Activated CD4-positive, alpha-beta memory T cell treated with anti-CD3 and anti-CD28 coated beads for 36 hours (primary cell): ENCODE measurements around the gene LAMC2. TPM values are rescaled to one million over a fixed set of nuclear protein-coding genes. Genes with fewer than 3 reads are reported as not detected.

Experiments
- CTCF ChIA-PET: fragments of 350-600 bp; sonication (Branson Sonifier 250); formaldehyde crosslinking; loops from one replicate; lab custom pipeline; 2021; ENCODE audit warnings: antibody characterized with exemption, inconsistent platforms; lab: Charles Lee
- POLR2A ChIA-PET: fragments of 350-600 bp; sonication (Branson Sonifier 250); formaldehyde crosslinking; loops from one replicate; lab custom pipeline; 2021; ENCODE audit warnings: antibody characterized with exemption; lab: Charles Lee
- DNase-seq: peaks from one replicate; pipeline ENCODE4 v3.0.0-alpha.2; 2020
- H3K27ac Mint-ChIP-seq: one replicate; pipeline ENCODE4 v1.8.0; 2021; ENCODE audit warnings: mixed read lengths
- H3K27me3 Mint-ChIP-seq: one replicate; pipeline ENCODE4 v1.8.0; 2021; ENCODE audit warnings: mixed read lengths
- H3K36me3 Mint-ChIP-seq: one replicate; pipeline ENCODE4 v1.8.0; 2021; ENCODE audit warnings: mixed read lengths
- H3K4me1 Mint-ChIP-seq: one replicate; pipeline ENCODE4 v1.8.0; 2021; ENCODE audit warnings: low read depth, mixed read lengths
- H3K4me3 Mint-ChIP-seq: one replicate; pipeline ENCODE4 v1.8.0; 2021; ENCODE audit warnings: mild to moderate bottlenecking, mixed read lengths
- H3K9me3 Mint-ChIP-seq: one replicate; pipeline ENCODE4 v1.8.0; 2021; ENCODE audit warnings: mixed read lengths
- intact Hi-C: fragments of 100-400 bp; cut with micrococcal nuclease; formaldehyde crosslinking; loops from one replicate; pipeline ENCODE4 v1.15.1; 2023
- total RNA-seq, 2 experiments: library from RNA; stranded (reverse); gene quantifications; one replicate each; pipeline ENCODE4 v1.2.3, GENCODE V29; 2021

LAMC2 gene
- total RNA-seq, 2 experiments from 2014 or later = not detected

DNA sequence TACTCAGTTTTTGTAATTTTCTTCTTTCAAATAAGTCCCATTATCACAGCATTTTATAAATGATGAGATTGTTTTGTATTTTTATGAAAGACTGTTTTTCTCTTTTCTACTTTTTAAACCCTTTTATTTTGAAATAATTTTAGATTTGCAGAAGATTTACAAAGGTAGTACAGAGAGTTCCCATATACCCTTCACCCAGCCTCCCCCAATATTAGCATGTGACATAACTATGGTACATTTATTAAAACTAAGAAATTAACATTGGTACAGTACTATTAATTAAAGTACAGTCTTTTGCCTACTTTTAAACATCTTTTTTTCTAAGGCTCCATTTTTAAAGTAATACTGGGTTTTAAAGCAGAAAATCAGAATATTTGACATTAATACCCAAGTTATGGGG lies 35.6 kb upstream of the LAMC2 start:
- CTCF ChIA-PET = no interaction called here
- intact Hi-C loops = no loop called here
- no peak overlapping the region for H3K4me3 Mint-ChIP-seq
- no peak overlapping the region for H3K27ac Mint-ChIP-seq
- H3K27me3 Mint-ChIP-seq = peaks cover 5% of the 10 kb centered on the region
- no peaks in the 10 kb centered on the region for H3K36me3 Mint-ChIP-seq
- H3K9me3 Mint-ChIP-seq = no peaks in the 10 kb centered on the region
- H3K4me1 Mint-ChIP-seq = no peaks in the 10 kb centered on the region
- DNase-seq = no peak
- POLR2A ChIA-PET = no interaction called here

DNA sequence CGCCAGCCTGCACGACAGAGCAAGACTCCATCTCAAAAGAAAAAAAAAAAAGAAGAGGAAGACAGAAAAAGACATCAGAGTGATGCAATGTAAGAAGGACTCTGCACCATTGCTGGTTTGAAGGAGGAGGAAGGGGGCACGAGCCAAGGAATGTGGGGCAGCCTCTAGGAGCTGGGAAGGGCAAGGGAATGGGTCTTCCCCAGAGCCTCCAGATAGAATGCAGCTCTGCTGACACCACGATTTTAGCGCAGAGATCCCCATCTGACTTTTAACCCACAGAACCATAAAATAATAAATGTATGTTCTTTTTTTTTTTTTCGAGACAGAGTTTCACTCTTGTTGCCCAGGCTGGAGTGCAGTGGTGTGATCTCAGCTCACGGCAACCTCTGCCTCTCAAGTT lies 33.9 kb upstream of the LAMC2 start:
- Mint-ChIP-seq H3K36me3 (no peaks in the 10 kb centered on the region), H3K27me3 (peaks cover 5% of the 10 kb centered on the region), H3K4me3 (no peak overlapping the region), H3K4me1 (no peaks in the 10 kb centered on the region), H3K9me3 (no peaks in the 10 kb centered on the region), H3K27ac (no peak overlapping the region)
- intact Hi-C loops = no loop called here
- CTCF ChIA-PET = no interaction called here
- no peak for DNase-seq
- POLR2A ChIA-PET = no interaction called here

DNA sequence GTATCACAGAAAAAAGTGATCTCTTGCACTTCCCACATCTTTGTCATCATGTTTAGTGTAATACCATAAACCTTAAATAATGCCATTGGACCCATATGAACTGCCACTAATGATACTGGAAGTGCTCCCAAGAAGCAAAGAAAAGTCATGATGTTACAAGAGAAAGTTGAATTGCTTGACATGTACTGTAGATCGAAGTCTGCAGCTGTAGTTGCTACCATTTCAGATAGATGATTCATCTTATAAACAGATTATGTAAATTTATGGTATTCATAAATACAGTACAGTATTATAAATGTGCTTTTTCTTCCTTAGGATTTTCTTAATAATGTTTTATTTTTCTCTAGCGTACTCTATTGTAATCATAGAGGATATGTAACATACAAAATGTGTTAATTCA lies 30.1 kb upstream of the LAMC2 start:
- H3K4me1 Mint-ChIP-seq = no peaks in the 10 kb centered on the region
- peaks cover 5% of the 10 kb centered on the region for H3K27me3 Mint-ChIP-seq
- no peaks in the 10 kb centered on the region for H3K9me3 Mint-ChIP-seq
- H3K27ac Mint-ChIP-seq = no peak overlapping the region
- DNase-seq = no peak
- ChIA-PET CTCF (no interaction called here), POLR2A (no interaction called here)
- intact Hi-C loops = no loop called here
- H3K4me3 Mint-ChIP-seq = no peak overlapping the region
- H3K36me3 Mint-ChIP-seq = no peaks in the 10 kb centered on the region

DNA sequence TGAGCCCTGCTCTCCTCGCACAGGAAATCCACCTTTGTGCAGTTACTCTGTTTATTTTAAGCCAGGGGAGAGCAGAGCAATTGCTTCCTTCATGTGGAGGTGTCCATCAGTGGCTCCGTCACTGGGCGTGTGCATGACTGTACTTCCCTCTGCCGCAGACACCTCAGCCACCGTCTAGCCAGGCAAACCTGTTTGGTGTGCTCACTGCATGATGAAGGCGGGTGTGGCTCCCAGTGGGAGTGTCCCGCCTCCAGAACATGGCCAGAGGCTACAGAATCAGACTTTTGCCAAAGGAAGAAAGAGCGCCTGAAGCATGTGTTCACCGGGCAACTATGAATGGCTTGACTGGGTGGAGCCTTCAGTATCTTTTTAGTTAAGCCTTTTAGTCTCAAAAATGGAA lies 26.1 kb upstream of the LAMC2 start:
- H3K36me3 Mint-ChIP-seq = no peaks in the 10 kb centered on the region
- no peak overlapping the region for H3K4me3 Mint-ChIP-seq
- no peaks in the 10 kb centered on the region for H3K4me1 Mint-ChIP-seq
- ChIA-PET CTCF (no interaction called here), POLR2A (no interaction called here)
- no peaks in the 10 kb centered on the region for H3K27me3 Mint-ChIP-seq
- no peak for DNase-seq
- intact Hi-C loops = no loop called here
- H3K9me3 Mint-ChIP-seq = no peaks in the 10 kb centered on the region
- H3K27ac Mint-ChIP-seq = no peak overlapping the region

DNA sequence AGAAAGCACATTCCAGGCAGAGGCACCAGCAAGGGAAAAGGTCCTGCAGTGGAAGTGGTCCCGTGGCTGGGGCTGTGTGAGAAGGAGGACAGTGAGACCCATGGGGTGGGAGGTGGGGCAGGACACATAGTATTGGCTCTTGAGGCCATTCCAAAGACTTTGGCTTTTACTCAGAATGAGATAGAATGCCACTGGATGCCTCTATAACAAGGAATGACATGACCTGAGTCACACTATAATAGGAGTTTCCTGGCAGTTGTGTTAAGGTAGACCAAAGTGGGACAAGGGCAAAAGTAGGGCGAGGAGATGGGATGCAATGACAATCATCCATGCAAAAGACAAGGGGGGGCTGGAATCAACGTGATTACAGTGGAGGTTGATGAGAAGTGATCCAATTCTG lies 24.7 kb upstream of the LAMC2 start:
- no peak overlapping the region for H3K27ac Mint-ChIP-seq
- no peaks in the 10 kb centered on the region for H3K36me3 Mint-ChIP-seq
- H3K4me3 Mint-ChIP-seq = no peak overlapping the region
- ChIA-PET POLR2A (no interaction called here), CTCF (no interaction called here)
- H3K27me3 Mint-ChIP-seq = peaks cover 1% of the 10 kb centered on the region
- H3K4me1 Mint-ChIP-seq = no peaks in the 10 kb centered on the region
- DNase-seq = no peak
- intact Hi-C loops = no loop called here
- no peaks in the 10 kb centered on the region for H3K9me3 Mint-ChIP-seq

DNA sequence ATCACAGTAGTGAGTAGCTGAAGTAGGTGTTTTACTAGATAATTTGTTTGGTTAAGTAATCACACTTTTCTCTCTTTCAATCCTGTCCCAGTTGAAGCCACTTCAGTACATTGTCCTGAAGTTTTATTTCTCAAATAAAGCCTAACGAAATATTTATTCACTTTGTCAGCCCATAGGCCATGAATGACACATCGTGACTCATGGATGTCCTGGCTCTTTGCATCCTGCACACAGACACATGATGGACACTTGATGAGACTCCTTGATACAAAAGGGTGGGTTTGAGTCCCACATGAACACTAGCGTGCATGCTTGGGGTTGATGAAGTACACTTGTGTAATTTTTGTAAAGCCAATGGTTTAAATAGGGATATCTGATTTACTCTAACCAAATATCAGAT lies 22.7 kb upstream of the LAMC2 start:
- no peaks in the 10 kb centered on the region for H3K4me1 Mint-ChIP-seq
- no peak for DNase-seq
- CTCF ChIA-PET = no interaction called here
- peaks cover 1% of the 10 kb centered on the region for H3K27me3 Mint-ChIP-seq
- no peak overlapping the region for H3K27ac Mint-ChIP-seq
- POLR2A ChIA-PET = no interaction called here
- H3K36me3 Mint-ChIP-seq = no peaks in the 10 kb centered on the region
- intact Hi-C loops = no loop called here
- no peak overlapping the region for H3K4me3 Mint-ChIP-seq
- no peaks in the 10 kb centered on the region for H3K9me3 Mint-ChIP-seq

DNA sequence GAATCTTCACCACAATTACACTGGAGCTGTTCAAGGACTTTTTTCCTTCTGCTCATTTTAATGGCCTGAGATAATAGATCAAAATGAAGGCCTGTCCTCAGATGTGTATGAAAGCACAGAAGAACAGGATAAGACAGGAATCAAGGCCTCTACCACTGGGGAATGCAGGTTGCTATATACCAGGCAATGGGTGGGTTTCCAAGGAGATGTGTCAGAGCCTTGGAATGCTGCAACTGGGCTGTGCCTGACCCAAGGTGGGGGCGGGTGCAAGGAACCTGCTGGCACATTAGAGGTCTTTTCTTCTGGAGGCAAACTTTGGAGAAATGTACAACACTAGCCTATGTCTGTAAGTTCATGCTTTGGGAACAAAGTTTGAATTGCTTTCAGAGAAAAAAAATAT lies 21.7 kb upstream of the LAMC2 start:
- Mint-ChIP-seq H3K4me3 (no peak overlapping the region), H3K4me1 (no peaks in the 10 kb centered on the region), H3K36me3 (no peaks in the 10 kb centered on the region), H3K9me3 (no peaks in the 10 kb centered on the region), H3K27me3 (peaks cover 1% of the 10 kb centered on the region), H3K27ac (no peak overlapping the region)
- intact Hi-C loops = no loop called here
- CTCF ChIA-PET = no interaction called here
- POLR2A ChIA-PET = no interaction called here
- DNase-seq = no peak

DNA sequence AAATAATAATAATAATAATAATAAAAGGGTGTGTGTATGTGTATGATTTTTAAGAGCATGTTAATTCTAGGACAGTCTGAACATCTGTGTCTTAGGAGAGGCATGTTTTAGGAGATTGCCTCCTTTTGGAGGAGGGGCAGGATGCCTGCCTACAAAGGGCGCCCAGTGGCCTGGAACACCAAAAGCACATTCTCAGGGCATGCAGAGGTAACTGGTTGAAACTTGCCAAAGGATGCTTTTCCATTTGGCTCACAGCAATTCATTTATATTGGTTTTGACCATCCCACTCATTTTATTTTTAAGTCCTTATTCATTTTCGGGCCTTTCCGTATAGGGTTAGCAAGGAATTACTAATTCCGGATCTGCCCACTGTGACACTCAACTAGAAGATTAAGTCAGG lies 21.1 kb upstream of the LAMC2 start:
- POLR2A ChIA-PET = no interaction called here
- no peaks in the 10 kb centered on the region for H3K36me3 Mint-ChIP-seq
- H3K9me3 Mint-ChIP-seq = no peaks in the 10 kb centered on the region
- H3K27ac Mint-ChIP-seq = no peak overlapping the region
- intact Hi-C loops = no loop called here
- H3K27me3 Mint-ChIP-seq = peaks cover 2% of the 10 kb centered on the region
- no peak overlapping the region for H3K4me3 Mint-ChIP-seq
- DNase-seq = no peak
- CTCF ChIA-PET = no interaction called here
- H3K4me1 Mint-ChIP-seq = no peaks in the 10 kb centered on the region

DNA sequence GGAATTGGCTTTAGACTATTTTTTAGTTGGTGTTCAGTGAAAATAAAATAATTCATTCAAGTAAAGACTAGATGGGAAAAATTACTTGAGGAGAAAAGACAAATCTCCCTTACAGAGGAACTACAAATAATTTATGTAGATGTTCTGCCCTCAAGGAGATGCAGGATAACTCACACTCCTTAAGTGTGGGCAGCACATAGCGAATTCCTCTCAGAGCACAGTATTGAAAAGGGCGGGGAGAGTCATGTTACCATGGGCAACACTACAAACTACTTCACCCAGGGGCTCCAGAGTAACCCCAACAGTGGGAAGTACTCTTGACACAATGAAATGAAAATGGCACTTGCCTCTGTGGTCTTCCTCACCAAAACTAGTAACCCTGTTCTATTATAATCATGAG lies 20.6 kb upstream of the LAMC2 start:
- DNase-seq = no peak
- H3K4me3 Mint-ChIP-seq = no peak overlapping the region
- no peaks in the 10 kb centered on the region for H3K4me1 Mint-ChIP-seq
- intact Hi-C loops = no loop called here
- H3K27ac Mint-ChIP-seq = no peak overlapping the region
- POLR2A ChIA-PET = no interaction called here
- CTCF ChIA-PET = no interaction called here
- peaks cover 4% of the 10 kb centered on the region for H3K27me3 Mint-ChIP-seq
- no peaks in the 10 kb centered on the region for H3K9me3 Mint-ChIP-seq
- no peaks in the 10 kb centered on the region for H3K36me3 Mint-ChIP-seq

DNA sequence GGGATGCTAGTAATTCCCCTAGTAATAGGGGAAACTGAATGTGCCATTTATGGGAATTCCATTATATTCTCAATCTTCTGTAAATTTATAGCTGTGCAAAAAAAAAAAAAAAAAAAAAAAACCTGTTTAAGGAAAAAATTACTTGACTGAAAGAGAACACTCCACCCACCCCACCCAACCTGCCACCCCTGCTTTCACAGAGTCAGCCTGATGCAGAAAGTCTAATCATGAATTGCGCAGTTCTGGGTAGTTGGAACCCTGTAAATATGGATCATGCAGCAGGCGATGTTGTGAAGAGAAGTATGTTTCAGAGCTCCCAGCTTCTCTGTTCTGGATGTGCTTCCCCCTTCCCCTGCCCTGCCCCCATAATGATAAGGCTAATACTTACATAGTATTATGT lies 19.6 kb upstream of the LAMC2 start:
- Mint-ChIP-seq H3K36me3 (no peaks in the 10 kb centered on the region), H3K27me3 (peaks cover 4% of the 10 kb centered on the region)
- CTCF ChIA-PET = no interaction called here

DNA sequence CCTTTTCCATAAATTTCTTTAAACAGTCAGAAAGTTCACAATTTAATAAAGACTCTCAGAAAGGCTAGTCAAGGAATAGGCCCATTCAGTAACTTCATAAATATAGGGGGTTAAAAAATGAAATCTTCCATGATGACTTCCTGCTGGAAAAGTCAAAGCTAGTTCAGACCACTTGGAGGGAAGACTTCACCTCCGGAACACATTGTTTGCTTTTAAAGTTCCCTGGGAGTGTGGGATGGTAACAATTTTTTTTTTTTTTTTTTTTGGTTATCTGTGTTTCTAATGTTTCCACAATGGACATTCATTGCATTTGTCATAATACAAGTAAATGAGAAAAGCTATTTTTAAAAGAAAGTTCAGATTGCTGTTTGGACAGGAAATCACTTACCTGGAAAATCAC lies 18.4 kb upstream of the LAMC2 start:
- ChIA-PET CTCF (no interaction called here), POLR2A (no interaction called here)
- intact Hi-C loops = no loop called here
- Mint-ChIP-seq H3K9me3 (no peaks in the 10 kb centered on the region), H3K36me3 (no peaks in the 10 kb centered on the region), H3K27ac (no peak overlapping the region), H3K4me3 (no peak overlapping the region), H3K27me3 (peaks cover 10% of the 10 kb centered on the region), H3K4me1 (no peaks in the 10 kb centered on the region)
- no peak for DNase-seq

More for the DNA sequence above, 19.6 kb upstream of the LAMC2 start:
- intact Hi-C loops = no loop called here
- H3K27ac Mint-ChIP-seq = no peak overlapping the region
- POLR2A ChIA-PET = no interaction called here
- no peaks in the 10 kb centered on the region for H3K9me3 Mint-ChIP-seq
- no peak for DNase-seq
- no peaks in the 10 kb centered on the region for H3K4me1 Mint-ChIP-seq
- H3K4me3 Mint-ChIP-seq = no peak overlapping the region

DNA sequence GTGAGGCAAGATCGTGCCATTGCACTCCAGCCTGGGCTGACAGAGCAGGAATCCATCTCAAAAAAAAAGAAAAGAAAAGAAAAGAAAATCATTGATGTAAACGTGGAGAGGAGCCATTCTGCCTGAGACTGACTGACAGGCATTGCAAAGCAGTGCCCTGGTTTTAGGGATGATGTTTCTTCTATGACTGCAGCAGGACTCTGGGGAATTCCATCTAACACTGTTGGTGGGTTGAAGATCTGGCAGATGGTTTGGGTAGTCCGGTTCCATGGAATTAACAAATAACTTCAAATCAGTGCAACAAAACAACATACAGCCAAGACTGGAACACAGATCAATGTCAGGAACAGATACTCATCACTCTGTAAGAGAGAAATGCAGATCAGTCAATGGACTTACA lies 17.8 kb upstream of the LAMC2 start:
- H3K4me1 Mint-ChIP-seq = no peaks in the 10 kb centered on the region
- no peak for DNase-seq
- peaks cover 10% of the 10 kb centered on the region for H3K27me3 Mint-ChIP-seq
- H3K36me3 Mint-ChIP-seq = no peaks in the 10 kb centered on the region
- ChIA-PET POLR2A (no interaction called here), CTCF (no interaction called here)
- no peak overlapping the region for H3K4me3 Mint-ChIP-seq
- H3K9me3 Mint-ChIP-seq = no peaks in the 10 kb centered on the region
- intact Hi-C loops = no loop called here
- no peak overlapping the region for H3K27ac Mint-ChIP-seq

DNA sequence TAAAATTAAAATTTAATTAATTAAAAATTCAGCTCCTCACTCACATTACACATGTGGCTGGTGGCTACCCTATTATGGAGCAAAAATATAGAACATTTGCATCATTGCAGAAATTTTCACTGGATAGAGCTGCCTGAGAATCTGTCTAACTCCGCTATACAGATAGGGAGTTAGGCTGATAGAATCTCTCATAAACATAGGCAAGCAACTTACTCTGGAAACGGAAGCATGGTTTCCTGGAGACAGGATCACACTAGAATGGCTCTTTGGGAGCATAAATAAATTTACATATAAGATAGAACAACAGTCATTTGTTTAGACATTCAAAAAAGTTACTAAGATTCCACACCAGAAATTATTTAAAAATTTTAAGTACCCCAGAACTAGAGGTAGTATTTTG lies 12.2 kb upstream of the LAMC2 start:
- Mint-ChIP-seq H3K36me3 (no peaks in the 10 kb centered on the region), H3K4me3 (no peak overlapping the region), H3K27ac (no peak overlapping the region), H3K27me3 (peaks cover 12% of the 10 kb centered on the region), H3K4me1 (no peaks in the 10 kb centered on the region), H3K9me3 (no peaks in the 10 kb centered on the region)
- ChIA-PET POLR2A (no interaction called here), CTCF (interaction anchor here (0.6 kb wide), 1 partner anchor 56 kb away, joined by 3 read pairs; no protein-coding TSS in a partner anchor)
- intact Hi-C loops = no loop called here
- DNase-seq = no peak

DNA sequence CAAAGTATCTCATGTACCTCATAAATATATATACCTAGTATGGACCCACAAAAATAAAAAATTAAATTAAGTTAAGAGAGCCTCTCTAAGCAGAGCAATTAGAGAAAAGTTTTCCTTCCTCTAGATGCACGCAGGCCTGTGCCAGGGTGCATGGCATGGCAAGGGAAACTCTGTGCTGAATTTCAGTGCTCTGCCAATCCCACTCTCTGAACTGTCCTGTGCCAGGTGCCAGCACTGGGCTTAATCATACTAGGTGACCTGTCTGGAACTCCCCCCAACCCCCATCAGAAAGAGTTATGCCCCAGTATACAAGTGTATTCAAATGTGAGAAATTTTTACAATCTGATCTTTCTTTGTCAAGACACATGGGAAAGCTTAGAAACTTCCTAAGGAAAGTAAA lies 10.4 kb upstream of the LAMC2 start:
- ChIA-PET POLR2A (no interaction called here), CTCF (no interaction called here)
- Mint-ChIP-seq H3K27me3 (peaks cover 10% of the 10 kb centered on the region), H3K27ac (no peak overlapping the region), H3K4me3 (no peak overlapping the region), H3K9me3 (no peaks in the 10 kb centered on the region), H3K36me3 (no peaks in the 10 kb centered on the region), H3K4me1 (peaks cover 4% of the 10 kb centered on the region)
- no peak for DNase-seq
- intact Hi-C loops = no loop called here
